ENCODE data around the gene NUP107. TPM values are rescaled to one million over a fixed set of nuclear protein-coding genes. Genes with fewer than 3 reads are reported as not detected.

The NUP107 gene
- total RNA-seq, 2 experiments from 2014 or later = 106 to 126 TPM

GRCh38 chr12:68733661-68734071 is 46.9 kb downstream of the NUP107 start:
- H3K27ac ChIP-seq (ENCODE audit: low read depth, low read length, poor library complexity, severe bottlenecking) = no peak overlapping the region
- 0 out of 2 replicates have a peak, but pooled peaks cover 4% of the 10 kb centered on the region for H3K79me2 ChIP-seq (ENCODE audit: insufficient read depth, low read depth, low read length)
- no peaks in the 10 kb centered on the region for H4K20me1 ChIP-seq (ENCODE audit: insufficient read depth, low read length)
- no peak overlapping the region for H3K4me3 ChIP-seq (ENCODE audit: low read depth, low read length, poor library complexity, severe bottlenecking)
- DNase-seq (ENCODE audit: low spot score) = no peak
- peaks cover 98% of the 10 kb centered on the region for H3K36me3 ChIP-seq (ENCODE audit: insufficient read depth, low read length)
- no peaks in the 10 kb centered on the region for H3K4me1 ChIP-seq (ENCODE audit: insufficient read depth, low read length, poor library complexity, severe bottlenecking)
- intact Hi-C loops (cut with micrococcal nuclease; ENCODE audit: unreplicated experiment) = no loop called here
- ChIA-PET POLR2A (interaction anchor here (0.7 kb wide), 1 partner anchor 19 kb away, joined by 3 read pairs; no protein-coding TSS in a partner anchor), CTCF (ENCODE audit: unreplicated experiment) (no interaction called here)
- no TSS peak for BruUV-seq (replicated peaks)
- no peaks in the 10 kb centered on the region for H3K9me2 ChIP-seq (ENCODE audit: insufficient read depth, low read length)
- no peak overlapping the region for H3K4me2 ChIP-seq (ENCODE audit: low read length)
- peaks cover 3% of the 10 kb centered on the region; the same call in 1 of the 2 replicates for H3K9me3 ChIP-seq (ENCODE audit: low read length)
- TF ChIP-seq EZH2phosphoT487 (IDR thresholded peaks at IDR 0.05; ENCODE audit: borderline replicate concordance, low read depth, low read length) (no peak), CTCF (conservative IDR thresholded peaks at IDR 0.05; ENCODE audit: low read length) (no peak)
- no peak overlapping the region for H2AFZ ChIP-seq (ENCODE audit: low read length)

- peaks cover 83% of the 10 kb centered on the region for H3K36me3 ChIP-seq (ENCODE audit: insufficient read depth, low read length)
- peaks cover 12% of the 10 kb centered on the region for H3K4me1 ChIP-seq (ENCODE audit: insufficient read depth, low read length, poor library complexity, severe bottlenecking)
- H3K4me2 ChIP-seq (ENCODE audit: low read length) = no peak overlapping the region
- no peaks in the 10 kb centered on the region for H3K9me3 ChIP-seq (ENCODE audit: low read length)
- TF ChIP-seq CTCF (conservative IDR thresholded peaks at IDR 0.05; ENCODE audit: low read length) (no peak), EZH2phosphoT487 (IDR thresholded peaks at IDR 0.05; ENCODE audit: borderline replicate concordance, low read depth, low read length) (no peak)
- no peaks in the 10 kb centered on the region for H3K79me2 ChIP-seq (ENCODE audit: insufficient read depth, low read depth, low read length)
- no TSS peak for BruUV-seq (replicated peaks)
- DNase-seq (ENCODE audit: low spot score) = no peak
- no peaks in the 10 kb centered on the region for H3K9me2 ChIP-seq (ENCODE audit: insufficient read depth, low read length)
- CTCF ChIA-PET (ENCODE audit: unreplicated experiment) = no interaction called here
- intact Hi-C loops (cut with micrococcal nuclease; ENCODE audit: unreplicated experiment) = loop anchor here (10.0 kb wide), 1 partner anchor 385 kb away; no protein-coding TSS in a partner anchor
- H2AFZ ChIP-seq (ENCODE audit: low read length) = no peak overlapping the region
- POLR2A ChIA-PET = no interaction called here
- H4K20me1 ChIP-seq (ENCODE audit: insufficient read depth, low read length) = no peaks in the 10 kb centered on the region
- H3K27ac ChIP-seq (ENCODE audit: low read depth, low read length, poor library complexity, severe bottlenecking) = no peak overlapping the region
- H3K4me3 ChIP-seq (ENCODE audit: low read depth, low read length, poor library complexity, severe bottlenecking) = no peak overlapping the region
These were observed 53.1 kb downstream of the NUP107 start for GRCh38 chr12:68739891-68740290.

- Histone ChIP-seq H3K4me3 (ENCODE audit: low read depth, low read length, poor library complexity, severe bottlenecking) (no peak overlapping the region), H3K36me3 (ENCODE audit: insufficient read depth, low read length) (peaks cover 61% of the 10 kb centered on the region), H3K27ac (ENCODE audit: low read depth, low read length, poor library complexity, severe bottlenecking) (peak overlapping the region; percentile 14), H4K20me1 (ENCODE audit: insufficient read depth, low read length) (no peaks in the 10 kb centered on the region), H3K79me2 (ENCODE audit: insufficient read depth, low read depth, low read length) (peaks cover 23% of the 10 kb centered on the region), H3K9me2 (ENCODE audit: insufficient read depth, low read length) (no peaks in the 10 kb centered on the region), H3K4me1 (ENCODE audit: insufficient read depth, low read length, poor library complexity, severe bottlenecking) (peaks cover 22% of the 10 kb centered on the region), H3K9me3 (ENCODE audit: low read length) (no peaks in the 10 kb centered on the region), H3K4me2 (ENCODE audit: low read length) (no peak overlapping the region), H2AFZ (ENCODE audit: low read length) (no peak overlapping the region)
- BruUV-seq (replicated peaks) = no TSS peak
- intact Hi-C loops (cut with micrococcal nuclease; ENCODE audit: unreplicated experiment) = loop anchor here (10.0 kb wide), 1 partner anchor 389 kb away; no protein-coding TSS in a partner anchor
- POLR2A ChIA-PET = no interaction called here
- DNase-seq (ENCODE audit: low spot score) = no peak
- no peak for TF ChIP-seq CTCF (conservative IDR thresholded peaks at IDR 0.05; ENCODE audit: low read length)
- TF ChIP-seq EZH2phosphoT487 (IDR thresholded peaks at IDR 0.05; ENCODE audit: borderline replicate concordance, low read depth, low read length) = no peak
- CTCF ChIA-PET (ENCODE audit: unreplicated experiment) = no interaction called here
These were observed 56.6 kb downstream of the NUP107 start for GRCh38 chr12:68743356-68743755.

All from OCI-LY7 (cell line).